GM19328 (cell line): ENCODE results near the gene PPP1R15B.
"Not testable (repeated sequence)": the region's sequence is repeated elsewhere in the genome, so short reads cannot be mapped to it uniquely, and the experiment has no call there.

Experiments
- ATAC-seq: cut with Tn5 transposase; IDR thresholded peaks from one replicate; pipeline ENCODE4 v1.9.1; 2021; ENCODE audit warnings: mild to moderate bottlenecking, moderate library complexity; ENCODE audit not compliant: unreplicated experiment

Gene PPP1R15B

GRCh38 chr1:204443871-204444581 lies 32.4 kb upstream of the PPP1R15B start:
- no peak for ATAC-seq

- no peak for ATAC-seq
These were observed 31.6 kb upstream of the PPP1R15B start for GRCh38 chr1:204443260-204443619.

GRCh38 chr1:204442376-204443259 lies 31.0 kb upstream of the PPP1R15B start:
- ATAC-seq, result no peak

- ATAC-seq, result no peak
These were observed 29.9 kb upstream of the PPP1R15B start for GRCh38 chr1:204441558-204441957.

- no peak for ATAC-seq
These were observed 28.2 kb upstream of the PPP1R15B start for GRCh38 chr1:204439621-204440375.

GRCh38 chr1:204438628-204439027 lies 27.0 kb upstream of the PPP1R15B start:
- no peak for ATAC-seq

- ATAC-seq, result no peak
These were observed 26.4 kb upstream of the PPP1R15B start for GRCh38 chr1:204437796-204438570.

GRCh38 chr1:204435872-204436271 lies 24.3 kb upstream of the PPP1R15B start:
- ATAC-seq, result no peak

GRCh38 chr1:204435381-204435831 lies 23.8 kb upstream of the PPP1R15B start:
- no peak for ATAC-seq

GRCh38 chr1:204434116-204434755 lies 22.6 kb upstream of the PPP1R15B start:
- no peak for ATAC-seq

GRCh38 chr1:204432708-204433107 lies 21.1 kb upstream of the PPP1R15B start:
- ATAC-seq, result no peak

- no peak for ATAC-seq
These were observed 19.9 kb upstream of the PPP1R15B start for GRCh38 chr1:204431310-204432184.

- no peak for ATAC-seq
These were observed 18.1 kb upstream of the PPP1R15B start for GRCh38 chr1:204429746-204430145.

GRCh38 chr1:204426971-204427701 lies 15.5 kb upstream of the PPP1R15B start:
- ATAC-seq, result no peak

GRCh38 chr1:204426474-204426873 lies 14.9 kb upstream of the PPP1R15B start:
- ATAC-seq, result no peak

- no peak for ATAC-seq
These were observed 14.4 kb upstream of the PPP1R15B start for GRCh38 chr1:204426035-204426436.

- no peak for ATAC-seq
These were observed 13.0 kb upstream of the PPP1R15B start for GRCh38 chr1:204424621-204425020.

GRCh38 chr1:204422061-204422705 lies 10.6 kb upstream of the PPP1R15B start:
- ATAC-seq, result not testable (repeated sequence)
